Measurements from ENCODE around the gene MRPL33. TPM values are rescaled to one million over a fixed set of nuclear protein-coding genes. Genes with fewer than 3 reads are reported as not detected.
A peak's percentile ranks its signal among the peaks of the same experiment; 100 is the strongest.

Gene MRPL33
- total RNA-seq (100 to 1,000 TPM; 242 to 308 (median 274) TPM), polyA plus RNA-seq (596 TPM)
- long read RNA-seq, donor 1, transcript MRPL33-202 (3 exons, 404 nt), result major isoform, 87 of 136 reads
- long read RNA-seq, donor 1, transcript MRPL33-201 (4 exons, 518 nt), result minor isoform, 36 of 136 reads
- long read RNA-seq, donor 1, partial matches to known transcripts, result 2 of 136 reads
- long read RNA-seq, donor 1, other reads (novel, unspliced or antisense), result 10 of 136 reads
- long read RNA-seq, donor 2, transcript MRPL33-201 (4 exons, 518 nt), result minor isoform, 31 of 196 reads
- long read RNA-seq, donor 2, transcript MRPL33-202 (3 exons, 404 nt), result major isoform, 117 of 196 reads
- long read RNA-seq, donor 2, partial matches to known transcripts, result 13 of 196 reads
- long read RNA-seq, donor 2, other reads (novel, unspliced or antisense), result 32 of 196 reads
- long read RNA-seq, donor 3, transcript MRPL33-201 (4 exons, 518 nt), result minor isoform, 14 of 75 reads
- long read RNA-seq, donor 3, transcript MRPL33-202 (3 exons, 404 nt), result major isoform, 40 of 75 reads
- long read RNA-seq, donor 3, partial matches to known transcripts, result 0 of 75 reads
- long read RNA-seq, donor 3, other reads (novel, unspliced or antisense), result 17 of 75 reads
- long read RNA-seq, donor 4, transcript MRPL33-202 (3 exons, 404 nt), result major isoform, 102 of 157 reads
- long read RNA-seq, donor 4, transcript MRPL33-206 (3 exons, 729 nt), result minor isoform, 6 of 157 reads
- long read RNA-seq, donor 4, transcript MRPL33-201 (4 exons, 518 nt), result minor isoform, 22 of 157 reads
- long read RNA-seq, donor 4, partial matches to known transcripts, result 10 of 157 reads
- long read RNA-seq, donor 4, other reads (novel, unspliced or antisense), result 17 of 157 reads

DNA sequence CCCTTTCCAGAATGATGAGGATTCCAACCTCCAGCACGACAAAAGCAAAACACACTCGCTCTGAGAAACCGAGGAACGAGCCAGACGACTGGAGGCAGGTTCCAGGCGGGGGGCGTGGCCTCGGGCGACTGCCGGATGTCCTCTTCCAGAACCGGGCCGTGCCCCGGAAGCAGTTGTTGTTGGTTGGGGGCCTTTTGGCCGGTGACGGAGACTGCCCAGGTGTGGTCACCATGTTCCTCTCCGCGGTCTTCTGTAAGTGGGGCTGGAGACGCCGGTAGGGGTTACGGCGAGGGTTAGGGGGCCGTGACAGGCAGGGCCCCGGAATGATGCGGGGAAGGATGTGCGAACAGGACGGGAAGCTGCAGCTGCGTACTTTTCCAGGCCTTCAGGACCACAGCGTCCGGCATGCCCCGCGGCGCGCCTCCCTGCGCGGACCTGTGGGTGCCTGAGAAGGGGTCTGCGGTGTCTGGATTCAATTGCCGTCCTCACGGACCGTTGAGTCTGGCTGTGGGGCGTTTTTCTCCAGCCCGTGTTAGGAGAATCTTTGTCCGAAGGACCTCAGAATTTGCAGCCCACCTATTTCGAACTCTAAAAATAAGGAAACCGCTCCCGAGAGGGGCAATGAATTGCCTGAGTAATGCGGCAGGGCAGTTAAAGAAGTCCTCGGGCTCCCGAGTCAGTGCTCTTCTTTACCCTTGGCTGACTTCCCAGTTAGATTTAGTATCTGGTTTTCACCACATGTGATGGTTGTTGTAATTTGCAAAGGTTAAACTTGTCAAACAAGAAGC lies at the start of gene MRPL33:
Gene MRPL33 (plus strand): TSS at position 172 of the 788 bp plus-strand sequence. CDS start 59 bp downstream, at position 231.
- intact Hi-C loops (cut with DNase I), result no loop called here
- H3K4me3 ChIP-seq (ENCODE audit: low read length), result peak within 1 kb of the TSS; percentile 56
- H3K9me3 ChIP-seq (ENCODE audit: control insufficient read depth, low read length), result no peaks in the 10 kb centered on the region
- peak within 1 kb of the TSS; percentile 65 for H3K27ac ChIP-seq (ENCODE audit: low read length)
- H3K27me3 ChIP-seq (ENCODE audit: control insufficient read depth, insufficient read depth), result no peaks in the 10 kb centered on the region
- H3K4me1 ChIP-seq (ENCODE audit: control insufficient read depth, insufficient read depth, low read length), result peaks cover 2% of the 10 kb centered on the region
- WGBS, result under 1% methylated on average over 48 of the region's 48 CpGs
- peak; percentile 96 to 98 for ATAC-seq
- DNase-seq, result peak; percentile 96 to 99 (median 98)

DNA sequence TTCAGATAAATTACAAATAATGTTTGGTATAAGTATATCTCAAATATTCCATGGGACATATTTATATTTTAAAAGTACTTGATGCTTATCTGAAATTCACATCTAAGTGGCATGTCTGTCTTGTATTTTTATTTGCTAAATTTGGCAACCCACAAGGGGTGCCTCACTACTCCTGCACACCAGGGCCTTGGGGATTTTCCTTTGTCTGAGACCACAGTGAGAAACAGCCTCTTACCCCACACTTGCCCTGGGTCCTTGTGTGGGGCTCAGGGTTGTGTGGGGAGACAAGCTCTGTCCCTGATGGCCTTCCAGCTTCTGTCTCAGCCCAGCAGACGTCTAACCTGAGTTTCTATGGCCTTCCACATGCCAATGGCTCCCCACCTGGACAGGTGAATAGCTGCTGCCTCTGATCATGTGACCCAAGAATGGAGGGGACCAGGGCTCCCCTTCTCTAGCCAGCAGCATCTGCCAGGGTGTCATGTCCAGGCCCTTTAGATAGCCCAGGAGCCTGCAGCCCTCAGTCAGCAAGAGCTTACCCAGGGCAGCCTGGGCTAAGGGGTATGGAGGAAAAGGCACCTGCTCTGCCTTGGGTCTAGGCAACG lies 49.5 kb upstream of the MRPL33 start:
- Histone ChIP-seq H3K27me3 (ENCODE audit: control insufficient read depth, insufficient read depth) (no peaks in the 10 kb centered on the region), H3K4me3 (ENCODE audit: low read length) (no peak overlapping the region), H3K9me3 (ENCODE audit: control insufficient read depth, low read length) (no peaks in the 10 kb centered on the region), H3K4me1 (ENCODE audit: control insufficient read depth, insufficient read depth, low read length) (peaks cover 5% of the 10 kb centered on the region), H3K27ac (ENCODE audit: low read length) (peak overlapping the region; percentile 69)
- intact Hi-C loops (cut with DNase I), result no loop called here
- 86% methylated on average over 2 of the region's 2 CpGs for WGBS
- ATAC-seq, result no peak
- DNase-seq, result no peak

DNA sequence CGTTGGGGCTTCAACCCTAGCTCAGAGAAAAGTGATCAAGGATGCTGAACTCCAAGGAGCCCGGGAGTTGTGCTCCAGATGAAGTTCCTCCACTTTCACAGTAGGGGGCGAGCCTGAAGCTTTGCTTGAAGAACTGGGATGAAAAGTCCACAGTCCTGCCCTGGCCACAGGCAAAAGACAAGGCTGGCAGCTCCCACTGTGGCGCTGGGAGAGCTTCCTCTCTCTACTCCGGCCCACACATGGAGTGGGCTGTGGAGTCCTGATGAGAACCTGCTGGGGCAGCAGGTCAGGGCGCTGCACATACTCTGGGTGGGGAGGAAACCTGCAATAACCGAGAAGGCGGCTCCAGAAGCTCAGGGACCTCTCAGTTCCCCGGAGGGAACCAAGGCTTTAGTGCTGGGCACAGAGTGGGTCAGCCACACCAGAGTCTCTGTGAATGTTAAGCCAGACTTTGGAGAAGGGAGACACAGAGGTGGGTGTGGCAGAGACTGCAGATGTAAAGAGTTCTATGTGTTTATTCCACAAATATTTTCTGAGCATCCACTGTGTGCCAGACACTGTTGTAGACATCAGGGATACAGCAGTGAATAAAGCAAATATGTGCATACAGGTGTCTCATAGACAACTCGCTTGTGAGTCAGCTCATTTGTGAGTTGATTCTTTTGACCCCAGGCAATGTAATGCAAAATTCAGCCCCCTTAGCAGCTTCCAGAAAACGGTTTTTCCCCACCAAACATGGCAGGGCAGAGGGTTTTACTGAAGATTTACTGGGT lies 48.0 kb upstream of the MRPL33 start:
- ATAC-seq (peak; percentile 71 to 73), DNase-seq (peak; percentile 71 to 81 (median 79))
- H3K27ac ChIP-seq (ENCODE audit: low read length), result peak overlapping the region; percentile 90
- peaks cover 5% of the 10 kb centered on the region for H3K4me1 ChIP-seq (ENCODE audit: control insufficient read depth, insufficient read depth, low read length)
- WGBS, result 36% methylated on average over 11 of the region's 11 CpGs
- H3K27me3 ChIP-seq (ENCODE audit: control insufficient read depth, insufficient read depth), result no peaks in the 10 kb centered on the region
- H3K4me3 ChIP-seq (ENCODE audit: low read length), result no peak overlapping the region
- no peaks in the 10 kb centered on the region for H3K9me3 ChIP-seq (ENCODE audit: control insufficient read depth, low read length)
- intact Hi-C loops (cut with DNase I), result no loop called here

DNA sequence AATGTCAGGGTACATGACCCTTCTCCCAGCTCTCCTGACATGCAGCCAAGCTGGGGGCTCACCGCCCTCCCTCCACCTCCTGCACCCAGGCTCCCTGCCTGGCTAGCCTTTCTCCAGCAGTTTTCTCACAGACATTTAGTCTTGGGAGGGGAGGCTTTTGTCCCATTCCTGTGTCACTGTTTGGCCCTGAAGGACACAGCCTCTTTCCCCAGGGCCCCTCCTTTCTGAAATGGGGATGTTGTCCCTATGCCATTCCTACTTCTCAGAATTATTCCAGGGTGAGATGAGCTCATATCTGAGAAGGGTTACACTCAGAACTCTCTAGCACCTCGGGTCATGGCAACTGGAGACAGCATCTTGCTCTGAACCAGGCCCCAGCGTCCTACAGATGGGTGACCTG lies 47.3 kb upstream of the MRPL33 start:
- 69% methylated on average over 3 of the region's 3 CpGs for WGBS

DNA sequence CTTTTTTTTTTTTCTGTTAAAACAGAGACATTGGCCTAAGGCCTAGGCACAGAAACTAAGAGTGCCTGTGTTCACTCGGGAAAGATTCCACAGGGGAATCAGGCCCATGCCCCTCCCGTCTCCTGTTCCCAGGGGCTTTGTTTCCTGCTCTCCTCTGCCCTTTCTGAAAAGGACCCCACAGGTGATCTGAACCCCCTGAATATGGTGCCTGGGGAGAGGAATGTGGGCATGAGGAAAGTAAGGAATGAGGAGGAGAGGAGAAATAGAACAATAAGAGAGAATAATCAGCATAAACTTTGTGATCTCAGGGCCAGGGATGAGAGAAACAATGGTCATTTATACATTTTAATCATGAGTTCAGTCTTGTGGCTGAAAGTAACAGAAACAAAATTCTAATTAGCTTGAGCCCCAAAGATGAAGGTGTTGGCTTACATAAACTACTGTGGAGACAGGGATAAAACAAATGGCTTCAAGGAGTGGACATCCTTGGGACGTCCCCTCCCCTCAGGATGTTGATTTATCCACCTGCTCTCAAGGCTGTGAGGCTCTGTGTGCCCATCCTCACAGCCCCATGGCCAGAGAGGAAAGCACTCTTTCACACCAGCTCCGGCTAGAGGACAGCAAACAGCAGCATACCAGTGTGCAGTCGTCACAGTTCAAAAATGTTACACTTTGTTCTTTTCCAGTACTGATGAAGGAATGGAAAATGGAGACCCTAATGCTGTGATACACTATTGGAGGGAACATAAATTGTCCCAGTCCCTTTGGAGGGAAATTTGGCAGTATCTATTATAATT lies 46.4 kb upstream of the MRPL33 start:
- H3K4me3 ChIP-seq (ENCODE audit: low read length), result no peak overlapping the region
- intact Hi-C loops (cut with DNase I), result no loop called here
- no peaks in the 10 kb centered on the region for H3K9me3 ChIP-seq (ENCODE audit: control insufficient read depth, low read length)
- peak overlapping the region; percentile 80 for H3K27ac ChIP-seq (ENCODE audit: low read length)
- H3K4me1 ChIP-seq (ENCODE audit: control insufficient read depth, insufficient read depth, low read length), result peaks cover 9% of the 10 kb centered on the region
- WGBS, result 40% methylated on average over 5 of the region's 5 CpGs
- H3K27me3 ChIP-seq (ENCODE audit: control insufficient read depth, insufficient read depth), result no peaks in the 10 kb centered on the region
- DNase-seq (no peak), ATAC-seq (peak; percentile 28 to 68)

More for the DNA sequence above, 47.3 kb upstream of the MRPL33 start:
- DNase-seq (no peak), ATAC-seq (peak; percentile 3 to 7)
- intact Hi-C loops (cut with DNase I), result no loop called here
- Histone ChIP-seq H3K27me3 (ENCODE audit: control insufficient read depth, insufficient read depth) (no peaks in the 10 kb centered on the region), H3K27ac (ENCODE audit: low read length) (peak overlapping the region; percentile 90), H3K4me1 (ENCODE audit: control insufficient read depth, insufficient read depth, low read length) (peaks cover 7% of the 10 kb centered on the region), H3K9me3 (ENCODE audit: control insufficient read depth, low read length) (no peaks in the 10 kb centered on the region), H3K4me3 (ENCODE audit: low read length) (no peak overlapping the region)

DNA sequence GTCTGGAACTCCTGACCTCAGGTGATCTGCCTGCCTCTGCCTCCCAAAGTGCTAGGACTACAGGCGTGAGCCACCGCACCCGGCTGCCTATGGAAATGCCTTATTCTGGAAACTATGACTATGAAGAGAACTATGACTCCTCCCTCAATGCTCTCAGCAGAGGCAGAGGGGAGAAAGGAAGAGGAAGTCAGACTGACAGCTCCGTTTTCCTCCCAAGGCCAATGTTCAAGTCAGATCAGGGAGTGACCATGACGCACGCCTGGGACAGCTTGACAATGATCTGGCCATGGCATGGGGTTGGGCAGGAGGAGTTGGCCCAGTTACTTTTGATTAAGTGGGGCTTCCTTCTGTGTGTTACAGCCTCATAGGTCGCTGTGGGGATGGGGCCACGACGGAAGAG lies 44.3 kb upstream of the MRPL33 start:
- H3K4me1 ChIP-seq (ENCODE audit: control insufficient read depth, insufficient read depth, low read length), result peaks cover 6% of the 10 kb centered on the region
- no peak overlapping the region for H3K4me3 ChIP-seq (ENCODE audit: low read length)
- intact Hi-C loops (cut with DNase I), result no loop called here
- H3K9me3 ChIP-seq (ENCODE audit: control insufficient read depth, low read length), result no peaks in the 10 kb centered on the region
- no peak overlapping the region for H3K27ac ChIP-seq (ENCODE audit: low read length)
- H3K27me3 ChIP-seq (ENCODE audit: control insufficient read depth, insufficient read depth), result no peaks in the 10 kb centered on the region
- WGBS, result 75% methylated on average over 9 of the region's 9 CpGs
- peak in 1 of 2 donors; percentile 50 for ATAC-seq
- DNase-seq, result no peak

DNA sequence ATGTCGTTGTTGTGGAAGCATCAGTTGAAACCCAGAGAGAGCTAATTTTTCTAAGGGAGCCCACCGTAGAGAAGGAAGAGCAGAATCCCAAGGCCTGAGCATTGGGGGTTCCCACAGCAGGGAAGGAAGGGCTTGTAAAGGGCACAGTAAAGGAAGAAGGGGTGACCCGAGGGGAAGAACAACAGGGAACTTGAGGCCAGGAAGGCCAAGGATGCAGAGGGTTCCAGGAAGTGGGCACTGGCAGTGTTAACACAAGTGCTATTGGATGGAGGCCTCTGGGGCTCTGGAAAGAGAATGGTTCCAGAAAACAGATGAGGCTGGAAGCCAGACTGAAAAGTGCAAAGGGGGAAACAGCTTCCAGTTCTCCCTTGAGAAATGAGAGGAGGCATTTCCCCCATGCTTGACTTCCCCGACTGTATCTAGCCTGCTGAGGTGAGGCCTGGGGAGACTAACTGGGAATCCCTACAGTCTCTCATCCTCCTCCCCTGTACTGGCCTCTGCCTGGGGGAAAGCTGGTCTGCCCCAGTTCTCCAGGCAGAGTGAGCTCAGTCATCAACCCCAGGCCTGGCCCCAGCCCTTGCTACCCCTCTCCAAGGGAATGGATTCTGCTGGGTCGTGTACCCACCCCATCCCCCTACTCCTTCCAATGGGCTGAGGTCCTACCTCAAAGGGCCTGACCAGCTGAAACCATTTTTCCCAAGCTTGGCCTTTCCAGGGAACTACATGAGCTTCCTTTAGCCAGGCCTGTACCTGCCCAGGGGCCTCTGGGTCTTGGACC lies 43.2 kb upstream of the MRPL33 start:
- DNase-seq (no peak), ATAC-seq (no peak)
- H3K9me3 ChIP-seq (ENCODE audit: control insufficient read depth, low read length), result no peaks in the 10 kb centered on the region
- WGBS, result 60% methylated on average over 5 of the region's 5 CpGs
- H3K4me1 ChIP-seq (ENCODE audit: control insufficient read depth, insufficient read depth, low read length), result peaks cover 6% of the 10 kb centered on the region
- H3K4me3 ChIP-seq (ENCODE audit: low read length), result no peak overlapping the region
- H3K27me3 ChIP-seq (ENCODE audit: control insufficient read depth, insufficient read depth), result no peaks in the 10 kb centered on the region
- intact Hi-C loops (cut with DNase I), result no loop called here
- H3K27ac ChIP-seq (ENCODE audit: low read length), result no peak overlapping the region

DNA sequence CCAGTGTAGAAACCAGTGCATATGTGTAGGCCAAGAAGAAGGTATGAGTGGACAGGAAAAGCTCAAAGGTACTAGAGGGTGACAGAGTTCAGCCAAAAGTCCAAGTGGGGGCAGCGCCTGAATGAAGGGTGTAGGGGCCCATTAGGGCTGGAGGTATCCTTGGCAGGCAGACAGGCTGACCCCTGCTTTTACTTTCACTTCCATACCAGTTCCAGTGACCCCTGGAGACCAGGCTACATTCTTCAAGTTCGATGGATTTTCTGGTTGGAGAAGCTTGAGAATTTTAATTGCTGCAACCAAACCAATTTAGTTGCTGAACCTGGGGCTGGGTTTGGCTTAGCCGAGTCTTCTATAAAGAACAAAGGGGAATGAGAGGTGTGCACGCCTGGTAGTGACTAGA lies 42.3 kb upstream of the MRPL33 start:
- Histone ChIP-seq H3K4me3 (ENCODE audit: low read length) (no peak overlapping the region), H3K27me3 (ENCODE audit: control insufficient read depth, insufficient read depth) (no peaks in the 10 kb centered on the region), H3K4me1 (ENCODE audit: control insufficient read depth, insufficient read depth, low read length) (peaks cover 4% of the 10 kb centered on the region), H3K27ac (ENCODE audit: low read length) (no peak overlapping the region), H3K9me3 (ENCODE audit: control insufficient read depth, low read length) (no peaks in the 10 kb centered on the region)
- DNase-seq (no peak), ATAC-seq (no peak)
- 44% methylated on average over 4 of the region's 4 CpGs for WGBS
- intact Hi-C loops (cut with DNase I), result no loop called here

DNA sequence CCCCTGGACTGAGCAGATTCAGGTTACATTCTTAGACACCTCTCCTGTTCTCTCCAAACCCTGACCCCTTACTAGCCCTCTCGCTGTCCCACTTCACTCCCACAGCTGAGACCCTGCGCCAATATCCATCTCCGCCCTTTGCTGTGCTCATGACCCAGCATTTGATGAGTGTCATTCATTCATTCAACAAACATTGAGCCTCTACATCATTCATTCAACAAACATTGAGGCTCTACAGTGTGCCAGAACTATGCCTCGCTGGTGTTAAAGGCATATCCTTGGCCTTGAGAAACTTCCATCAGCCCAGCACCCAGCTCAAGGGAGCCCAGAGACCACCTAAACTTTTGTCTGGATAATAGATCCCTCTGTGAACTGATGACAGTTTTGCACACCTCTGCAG lies 41.9 kb upstream of the MRPL33 start:
- 96% methylated on average over 4 of the region's 4 CpGs for WGBS
- no peaks in the 10 kb centered on the region for H3K27me3 ChIP-seq (ENCODE audit: control insufficient read depth, insufficient read depth)
- peaks cover 4% of the 10 kb centered on the region for H3K4me1 ChIP-seq (ENCODE audit: control insufficient read depth, insufficient read depth, low read length)
- no peaks in the 10 kb centered on the region for H3K9me3 ChIP-seq (ENCODE audit: control insufficient read depth, low read length)
- no peak for DNase-seq
- H3K4me3 ChIP-seq (ENCODE audit: low read length), result no peak overlapping the region
- intact Hi-C loops (cut with DNase I), result loop anchor here in 1 of 4 donors (10.0 kb wide), 1 partner anchor 315 kb away; no protein-coding TSS in a partner anchor
- H3K27ac ChIP-seq (ENCODE audit: low read length), result peak overlapping the region; percentile 8
- ATAC-seq, result no peak

Measured in right cardiac atrium (tissue), 5 donors.